Stomach (tissue), 4 donors: ENCODE data around the gene LEFTY1.

Experiments
- CTCF ChIP-seq, 7 experiments: fragments of 450-650 bp in 4 of 7; fragments of 200-600 bp in 3 of 7; sonication (generic) in 3 of 7; IDR thresholded peaks; one replicate each; pipeline ENCODE4 v1.5.1; 2016 to 2019; ENCODE audit warnings: antibody characterized with exemption in 7 of 7, control low read depth in 2 of 7, mild to moderate bottlenecking in 1 of 7
- POLR2A ChIP-seq, 4 donors: fragments of 450-650 bp; IDR thresholded peaks; one replicate each; pipeline ENCODE4 v1.6.1; 2016; ENCODE audit warnings: antibody characterized with exemption in 4 of 4, control low read depth in 2 of 4, mild to moderate bottlenecking in 1 of 4, moderate library complexity in 1 of 4
- POLR2AphosphoS5 ChIP-seq, 3 donors: sonication (generic); formaldehyde crosslinking; IDR thresholded peaks; one replicate each; pipeline ENCODE4 v1.6.1; 2016; ENCODE audit warnings: antibody characterized with exemption in 3 of 3

DNA sequence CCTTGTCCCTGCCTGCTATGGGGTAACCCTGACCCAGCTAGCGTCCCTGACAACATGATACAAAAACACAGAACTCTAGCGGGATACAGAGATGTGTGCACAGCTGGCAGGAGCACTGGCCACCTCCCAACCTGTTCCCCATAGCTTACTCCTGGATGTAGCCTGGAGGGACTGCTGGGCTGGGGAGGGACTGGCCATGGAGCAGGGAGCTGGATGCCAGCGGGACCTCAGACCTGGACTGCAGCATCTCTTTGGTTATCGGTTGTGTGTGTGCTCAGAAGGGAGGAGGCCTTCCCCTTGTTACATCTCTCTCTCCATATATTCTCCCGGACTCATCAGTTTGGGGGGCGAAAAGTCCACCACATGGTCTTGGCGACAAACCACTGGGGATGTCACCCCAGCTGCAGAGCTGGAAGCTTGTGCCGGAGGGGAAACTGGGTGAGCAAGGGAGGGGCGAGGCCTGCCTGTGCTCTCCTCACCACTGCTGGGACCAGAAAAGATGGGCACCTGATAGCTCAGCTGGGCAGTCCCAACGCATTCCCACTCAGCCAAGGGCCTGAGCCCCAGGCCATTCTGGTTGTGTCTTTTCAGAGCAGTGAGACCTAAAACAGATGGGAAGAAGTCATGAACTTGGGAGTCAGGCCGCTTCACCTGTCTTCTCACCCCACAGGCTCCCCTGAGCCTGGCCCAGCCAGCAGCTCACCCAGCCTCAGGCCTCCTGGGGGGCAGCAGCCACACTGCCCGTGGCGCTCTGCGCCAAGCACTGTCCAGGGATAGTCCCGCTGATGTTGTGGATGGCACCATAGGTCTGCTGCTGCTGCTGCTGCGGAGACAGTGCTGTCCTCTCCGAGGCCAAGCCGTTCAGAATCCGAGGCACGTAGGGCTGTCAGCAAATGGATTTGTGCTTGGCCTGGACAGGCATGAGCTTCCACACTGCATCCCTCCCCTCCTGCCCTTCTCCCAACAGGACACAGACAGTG lies 42.3 kb downstream of the LEFTY1 start:
- no peak for TF ChIP-seq CTCF (IDR thresholded peaks at IDR 0.05)
- TF ChIP-seq POLR2A (IDR thresholded peaks at IDR 0.05), result no peak
- TF ChIP-seq POLR2AphosphoS5 (IDR thresholded peaks at IDR 0.05), result no peak
